IPS-18a (cell line): Measurements from ENCODE around the gene RHOF.
"Not testable (repeated sequence)": the region's sequence is repeated elsewhere in the genome, so short reads cannot be mapped to it uniquely, and the experiment has no call there.

Experiments used
- H3K27ac ChIP-seq: one replicate; pipeline ENCODE4 v1.5.1; 2013; ENCODE audit warnings: low read length
- H3K27me3 ChIP-seq: one replicate; pipeline ENCODE4 v1.6.1; 2013; ENCODE audit warnings: mild to moderate bottlenecking, low read length; ENCODE audit not compliant: control insufficient read depth, insufficient read depth
- H3K36me3 ChIP-seq: one replicate; pipeline ENCODE4 v1.6.1; 2013; ENCODE audit warnings: low read depth, low read length; ENCODE audit not compliant: control insufficient read depth
- H3K4me1 ChIP-seq: one replicate; pipeline ENCODE4 v1.6.1; 2013; ENCODE audit warnings: low read depth, low read length; ENCODE audit not compliant: control insufficient read depth
- H3K4me3 ChIP-seq: one replicate; pipeline ENCODE4 v1.5.1; 2013; ENCODE audit warnings: low read length
- H3K9ac ChIP-seq: one replicate; pipeline ENCODE4 v1.6.1; 2013; ENCODE audit warnings: mild to moderate bottlenecking, low read length, moderate library complexity
- H3K9me3 ChIP-seq: one replicate; pipeline ENCODE4 v1.6.1; 2013; ENCODE audit warnings: low read depth, low read length; ENCODE audit not compliant: control insufficient read depth

The RHOF gene

DNA sequence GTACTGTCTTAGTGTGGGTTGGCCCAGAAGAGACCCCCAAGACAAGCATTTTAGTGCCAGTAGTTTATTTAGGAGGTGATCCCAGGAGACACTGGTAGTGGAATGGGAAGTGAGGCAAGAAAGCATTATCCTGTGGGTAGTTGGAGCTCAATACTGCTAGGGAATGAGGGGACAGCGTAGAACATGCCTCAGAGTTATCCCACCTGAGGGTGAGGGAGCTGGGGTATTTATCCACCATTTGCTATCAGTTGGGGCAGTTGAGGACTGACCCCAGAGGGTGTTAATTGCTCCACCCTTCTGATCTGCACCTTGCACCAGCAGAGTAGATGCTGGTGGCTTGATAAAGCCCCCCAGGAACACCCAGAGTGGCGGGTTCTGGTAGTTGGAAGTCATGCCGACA, 37.9 kb downstream of the RHOF start:
- H3K27ac ChIP-seq = no peak overlapping the region
- no peaks in the 10 kb centered on the region for H3K9me3 ChIP-seq
- no peaks in the 10 kb centered on the region for H3K4me1 ChIP-seq
- no peaks in the 10 kb centered on the region for H3K36me3 ChIP-seq
- H3K4me3 ChIP-seq = no peak overlapping the region
- H3K27me3 ChIP-seq = no peaks in the 10 kb centered on the region
- H3K9ac ChIP-seq = no peak overlapping the region

DNA sequence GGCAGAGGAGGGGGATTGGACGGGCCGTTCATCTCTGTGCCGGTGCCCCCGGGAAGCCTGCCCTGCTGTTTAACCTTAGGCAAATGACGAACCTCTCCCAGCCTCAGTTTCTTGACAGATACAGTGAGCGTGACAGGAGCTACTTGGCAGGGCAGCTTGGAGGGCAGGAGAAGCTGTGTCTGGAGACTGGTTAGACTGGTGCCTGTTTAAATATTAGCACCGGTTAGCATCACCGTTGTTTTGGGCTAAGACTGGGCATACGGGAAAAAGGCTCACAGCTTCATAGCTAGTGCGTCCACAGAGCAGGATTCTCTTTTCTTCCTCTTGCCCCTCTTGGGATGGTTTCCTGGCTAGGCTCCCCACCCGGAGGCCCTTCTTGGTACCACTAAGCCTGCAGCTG, 38.7 kb downstream of the RHOF start:
- H3K27ac ChIP-seq = no peak overlapping the region
- no peaks in the 10 kb centered on the region for H3K4me1 ChIP-seq
- no peak overlapping the region for H3K9ac ChIP-seq
- no peaks in the 10 kb centered on the region for H3K27me3 ChIP-seq
- H3K4me3 ChIP-seq = no peak overlapping the region
- no peaks in the 10 kb centered on the region for H3K9me3 ChIP-seq
- peaks cover 3% of the 10 kb centered on the region for H3K36me3 ChIP-seq

DNA sequence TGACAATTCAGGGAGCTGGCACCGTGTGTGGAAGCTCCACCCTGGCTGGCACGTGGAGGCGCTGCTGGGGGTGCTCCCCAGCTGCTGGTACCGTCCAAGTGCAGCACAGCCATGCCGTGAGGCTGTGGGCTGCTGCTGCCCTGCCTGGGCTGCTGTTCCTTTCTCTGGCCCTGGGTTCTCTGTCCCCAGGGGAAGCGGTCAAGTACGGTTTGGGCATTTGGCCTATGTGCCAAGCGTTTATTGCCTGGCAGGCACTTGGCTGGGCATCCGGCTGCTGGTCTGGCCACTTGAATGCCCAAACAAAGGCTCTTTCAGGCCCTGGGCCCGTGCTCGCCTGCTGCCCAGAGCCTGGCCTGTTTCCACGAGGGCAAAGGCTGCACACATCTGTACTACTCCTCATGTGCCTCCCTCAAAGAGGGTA, 39.6 kb downstream of the RHOF start:
- peaks cover 6% of the 10 kb centered on the region for H3K36me3 ChIP-seq
- no peaks in the 10 kb centered on the region for H3K27me3 ChIP-seq
- H3K4me3 ChIP-seq = no peak overlapping the region
- H3K9ac ChIP-seq = no peak overlapping the region
- H3K4me1 ChIP-seq = no peaks in the 10 kb centered on the region
- no peaks in the 10 kb centered on the region for H3K9me3 ChIP-seq
- H3K27ac ChIP-seq = no peak overlapping the region

DNA sequence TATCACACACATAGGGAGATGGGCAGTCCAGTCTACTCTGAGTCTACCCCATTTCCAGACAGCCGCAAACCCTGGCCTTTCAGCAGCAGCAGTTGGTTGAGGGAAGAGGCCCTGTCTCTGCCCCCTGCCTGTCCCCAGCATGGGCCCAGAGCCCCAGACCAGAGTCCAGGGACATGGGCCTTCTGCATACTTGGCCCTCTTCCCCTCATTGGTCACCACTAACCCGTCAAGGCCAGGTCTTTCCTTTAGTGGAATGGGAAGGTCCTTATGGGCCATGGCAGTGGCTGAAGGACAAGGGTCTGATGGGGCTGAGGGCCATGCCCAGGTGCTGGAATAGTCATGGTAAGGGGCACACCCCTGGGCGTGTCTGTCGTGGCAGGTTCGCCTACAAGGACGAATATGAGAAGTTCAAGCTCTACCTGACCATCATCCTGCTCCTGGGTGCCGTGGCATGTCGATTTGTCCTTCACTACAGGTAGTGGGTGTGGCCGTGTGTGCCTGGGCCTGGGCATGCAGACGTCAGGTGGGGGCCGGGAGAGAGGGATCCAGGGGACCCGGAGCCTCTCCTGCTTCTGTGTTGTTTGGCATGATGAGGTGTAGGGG, 41.6 kb downstream of the RHOF start:
- no peak overlapping the region for H3K27ac ChIP-seq
- no peaks in the 10 kb centered on the region for H3K9me3 ChIP-seq
- H3K4me1 ChIP-seq = no peaks in the 10 kb centered on the region
- H3K4me3 ChIP-seq = no peak overlapping the region
- H3K27me3 ChIP-seq = no peaks in the 10 kb centered on the region
- H3K36me3 ChIP-seq = peaks cover 6% of the 10 kb centered on the region
- no peak overlapping the region for H3K9ac ChIP-seq

DNA sequence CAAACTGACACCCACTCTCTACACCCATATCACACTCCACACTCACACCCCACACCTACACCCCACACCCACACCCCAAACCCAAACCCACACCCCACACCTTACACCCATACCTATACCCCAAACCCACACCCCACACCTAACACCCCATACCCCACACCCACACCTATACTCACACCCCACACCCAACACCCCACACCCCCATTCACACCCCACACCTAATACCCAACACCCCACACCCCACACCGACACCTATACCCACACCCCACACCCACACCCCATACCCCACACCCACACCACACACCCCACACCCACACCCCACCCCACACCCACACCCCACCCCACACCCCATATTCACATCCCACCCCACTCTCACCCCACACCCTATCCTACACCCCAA, 42.5 kb downstream of the RHOF start:
- Histone ChIP-seq H3K27ac (no peak overlapping the region), H3K4me1 (no peaks in the 10 kb centered on the region), H3K36me3 (peaks cover 6% of the 10 kb centered on the region), H3K9ac (no peak overlapping the region), H3K27me3 (no peaks in the 10 kb centered on the region), H3K9me3 (no peaks in the 10 kb centered on the region), H3K4me3 (no peak overlapping the region)

DNA sequence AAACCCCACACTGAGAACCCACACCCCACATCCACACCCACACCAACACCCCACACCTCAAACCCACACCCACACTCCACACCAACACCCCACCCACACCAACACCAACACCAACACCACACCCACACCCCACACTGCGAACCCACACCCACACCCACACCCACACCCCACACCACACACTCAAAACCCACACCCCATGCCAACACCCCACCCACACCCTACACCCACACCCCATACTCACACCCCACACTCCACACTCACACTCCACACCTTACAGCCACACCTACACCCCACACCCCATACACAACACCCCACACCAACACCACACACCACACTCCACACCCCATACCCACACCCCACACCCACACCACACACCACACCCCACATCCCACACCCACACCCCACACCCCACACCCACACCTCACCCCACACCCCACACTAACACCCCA, 43.0 kb downstream of the RHOF start:
- no peaks in the 10 kb centered on the region for H3K9me3 ChIP-seq

DNA sequence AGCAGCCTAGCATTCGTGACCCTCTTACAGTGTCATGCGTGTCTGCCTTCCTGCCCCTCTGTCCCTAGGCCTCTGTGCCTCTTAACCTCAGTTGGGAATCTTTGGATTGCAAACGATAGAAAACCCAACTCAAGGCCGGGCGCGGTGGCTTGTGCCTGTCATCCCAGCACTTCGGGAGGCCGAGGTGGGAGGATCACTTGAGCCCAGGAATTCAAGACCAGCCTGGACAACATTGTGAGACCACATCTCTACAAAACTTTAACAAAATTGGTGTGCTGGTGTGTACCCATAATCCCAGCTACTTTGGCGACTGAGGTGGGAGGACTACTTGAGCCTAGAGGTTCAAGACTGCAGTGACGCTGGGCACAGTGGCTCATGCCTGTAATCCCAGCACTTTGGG, 44.2 kb downstream of the RHOF start:
- no peak overlapping the region for H3K27ac ChIP-seq
- H3K4me1 ChIP-seq = no peaks in the 10 kb centered on the region
- no peaks in the 10 kb centered on the region for H3K27me3 ChIP-seq
- H3K36me3 ChIP-seq = peaks cover 6% of the 10 kb centered on the region
- H3K9ac ChIP-seq = no peak overlapping the region
- H3K9me3 ChIP-seq = no peaks in the 10 kb centered on the region
- no peak overlapping the region for H3K4me3 ChIP-seq

More for the DNA sequence above, 43.0 kb downstream of the RHOF start:
- H3K27me3 ChIP-seq = no peaks in the 10 kb centered on the region
- no peaks in the 10 kb centered on the region for H3K4me1 ChIP-seq
- peaks cover 6% of the 10 kb centered on the region for H3K36me3 ChIP-seq
- H3K4me3 ChIP-seq = no peak overlapping the region
- no peak overlapping the region for H3K9ac ChIP-seq
- no peak overlapping the region for H3K27ac ChIP-seq

DNA sequence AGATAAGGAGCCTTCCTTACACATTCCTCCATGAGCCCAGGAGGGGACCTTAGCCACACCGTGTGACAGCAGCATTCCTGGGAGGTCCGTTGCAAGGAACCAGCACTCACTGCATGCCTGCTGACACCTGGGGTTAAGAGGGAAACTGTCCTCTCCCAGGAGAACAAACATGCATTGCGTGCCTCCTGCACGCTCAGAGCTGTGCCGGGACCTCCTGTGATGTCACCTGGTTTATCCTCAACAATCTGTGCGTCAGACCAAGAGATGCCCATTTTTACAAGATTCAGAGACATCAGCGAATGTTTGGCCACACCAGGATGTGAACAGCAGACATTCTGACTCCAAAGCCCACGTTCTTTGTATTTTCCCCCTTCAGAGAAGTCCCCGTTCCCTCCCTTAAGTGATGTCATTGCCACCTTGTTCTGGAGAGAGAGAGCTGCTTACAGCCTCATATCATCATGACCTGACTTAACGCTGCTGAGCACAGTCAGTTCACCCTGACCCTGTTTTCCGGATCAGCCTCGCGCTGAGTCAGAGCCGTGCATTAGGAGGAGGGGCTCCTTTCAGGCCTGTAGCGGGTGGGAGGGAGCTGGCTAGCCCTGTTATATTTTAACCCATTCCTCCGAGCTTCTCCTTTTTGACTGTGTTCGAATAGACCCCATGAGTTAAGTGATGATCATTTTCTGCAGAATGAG, 44.8 kb downstream of the RHOF start:
- H3K4me1 ChIP-seq = no peaks in the 10 kb centered on the region
- no peaks in the 10 kb centered on the region for H3K9me3 ChIP-seq
- H3K9ac ChIP-seq = no peak overlapping the region
- H3K4me3 ChIP-seq = no peak overlapping the region
- H3K27ac ChIP-seq = no peak overlapping the region
- H3K27me3 ChIP-seq = no peaks in the 10 kb centered on the region
- H3K36me3 ChIP-seq = peaks cover 6% of the 10 kb centered on the region

DNA sequence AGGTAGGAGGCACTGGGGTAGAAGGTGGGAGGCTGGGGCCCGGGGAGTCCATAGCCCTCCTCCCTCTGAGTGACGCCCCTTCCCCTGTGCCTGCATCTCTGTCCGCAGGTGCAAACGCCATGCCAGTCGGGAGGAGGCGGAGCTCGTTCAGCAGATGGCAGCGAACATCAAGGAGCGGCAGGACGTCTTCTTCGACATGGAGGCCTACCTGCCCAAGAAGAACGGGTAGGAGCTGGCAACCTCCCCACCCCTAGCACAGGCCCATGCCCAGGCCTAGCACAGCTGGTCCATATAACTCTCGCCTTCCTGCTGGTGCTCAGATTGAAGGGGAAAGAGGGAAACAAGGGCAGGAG, 45.3 kb downstream of the RHOF start:
- Histone ChIP-seq H3K9me3 (no peaks in the 10 kb centered on the region), H3K27me3 (no peaks in the 10 kb centered on the region), H3K9ac (no peak overlapping the region), H3K4me3 (no peak overlapping the region), H3K4me1 (no peaks in the 10 kb centered on the region), H3K27ac (no peak overlapping the region), H3K36me3 (peaks cover 6% of the 10 kb centered on the region)

DNA sequence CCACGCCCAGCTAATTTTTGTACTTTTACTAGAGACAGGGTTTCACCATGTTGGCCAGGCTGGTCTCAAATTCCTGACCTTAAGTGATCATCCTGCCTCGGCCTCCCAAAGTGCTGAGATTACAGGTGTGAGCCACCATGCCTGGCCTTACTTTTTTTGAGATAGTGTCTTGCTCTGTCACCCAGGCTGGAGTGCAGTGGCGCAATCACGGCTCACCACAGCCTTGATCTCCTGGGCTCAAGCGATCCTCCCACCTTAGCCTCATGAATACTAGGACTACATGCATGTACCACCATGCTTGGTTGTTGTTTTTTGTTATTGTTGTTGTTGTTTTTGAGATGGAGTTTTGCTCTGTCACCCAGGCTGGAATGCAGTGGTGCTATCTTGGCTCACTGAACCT, 47.9 kb downstream of the RHOF start:
- not testable (repeated sequence) for H3K9me3 ChIP-seq, H3K4me1 ChIP-seq, H3K4me3 ChIP-seq, H3K36me3 ChIP-seq, H3K9ac ChIP-seq, H3K27me3 ChIP-seq, H3K27ac ChIP-seq

DNA sequence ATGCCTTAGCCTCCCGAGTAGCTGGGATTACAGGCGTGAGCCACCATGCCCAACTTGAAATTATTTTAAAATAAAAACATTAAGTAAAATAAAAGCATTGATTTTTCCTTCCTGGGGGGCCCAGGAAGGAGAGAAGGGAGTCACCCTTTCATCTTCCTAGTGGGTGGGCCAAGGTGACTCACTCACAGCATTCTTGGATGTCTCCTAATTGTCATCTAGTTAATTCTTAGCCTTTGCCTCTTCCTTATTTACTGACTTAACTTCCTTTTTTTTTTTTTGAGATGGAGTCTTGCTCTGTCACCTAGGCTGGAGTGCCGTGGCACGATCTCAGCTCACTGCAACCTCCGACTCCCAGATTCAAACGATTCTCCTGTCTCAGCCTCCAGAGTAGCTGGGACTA, 51.7 kb downstream of the RHOF start:
- Histone ChIP-seq H3K9ac (no peak overlapping the region), H3K27me3 (no peaks in the 10 kb centered on the region), H3K9me3 (no peaks in the 10 kb centered on the region), H3K4me1 (no peaks in the 10 kb centered on the region), H3K4me3 (no peak overlapping the region), H3K27ac (no peak overlapping the region), H3K36me3 (no peaks in the 10 kb centered on the region)

DNA sequence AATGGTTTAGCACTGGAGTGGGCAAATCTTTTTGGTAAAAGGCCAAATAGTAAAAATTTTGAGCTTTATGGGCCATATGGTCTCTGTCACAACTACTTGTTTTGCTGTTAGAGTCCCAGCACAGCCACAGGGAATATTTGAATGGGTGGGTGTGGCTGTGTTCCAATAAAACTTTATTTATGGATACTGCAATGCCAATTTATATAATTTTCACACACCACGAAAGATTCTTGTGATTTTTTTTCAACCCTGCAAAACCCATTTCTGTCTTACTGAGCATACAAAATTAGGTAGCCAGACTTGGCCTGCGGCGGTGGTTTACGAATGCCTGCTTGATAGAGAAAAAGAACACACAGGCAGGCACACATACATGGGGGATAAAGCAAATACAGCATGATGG, 52.6 kb downstream of the RHOF start:
- Histone ChIP-seq H3K36me3 (no peaks in the 10 kb centered on the region), H3K9ac (no peak overlapping the region), H3K27ac (no peak overlapping the region), H3K9me3 (no peaks in the 10 kb centered on the region), H3K27me3 (no peaks in the 10 kb centered on the region), H3K4me1 (no peaks in the 10 kb centered on the region), H3K4me3 (no peak overlapping the region)
